Activated T-helper 17 cell treated with anti-CD3 and anti-CD28 coated beads, Interleukin-2, amount 50 U/mL, for 72 hours (primary cell): Measurements from ENCODE around the gene LTBP3. TPM values are rescaled to one million over a fixed set of nuclear protein-coding genes. Genes with fewer than 3 reads are reported as not detected.

Experiments used
- ATAC-seq: fragments of 150-1000 bp; cut with Tn5 transposase; replicated peaks from 2 replicates; pipeline ENCODE4 v1.10.0; 2021; ENCODE audit warnings: mild to moderate bottlenecking, moderate library complexity
- H3K27ac Mint-ChIP-seq: one replicate; pipeline ENCODE4 v1.8.0; 2022; ENCODE audit warnings: mixed read lengths
- H3K27me3 Mint-ChIP-seq: one replicate; pipeline ENCODE4 v1.8.0; 2022; ENCODE audit warnings: mixed read lengths
- H3K36me3 Mint-ChIP-seq: one replicate; pipeline ENCODE4 v1.8.0; 2022; ENCODE audit warnings: low read depth, mild to moderate bottlenecking, mixed read lengths
- H3K4me1 Mint-ChIP-seq: one replicate; pipeline ENCODE4 v1.8.0; 2022; ENCODE audit warnings: mixed read lengths
- H3K4me3 Mint-ChIP-seq: one replicate; pipeline ENCODE4 v1.8.0; 2022; ENCODE audit warnings: mild to moderate bottlenecking, mixed read lengths
- H3K9me3 Mint-ChIP-seq: one replicate; pipeline ENCODE4 v1.8.0; 2022; ENCODE audit warnings: mixed read lengths
- total RNA-seq, 2 donors: library from RNA; stranded (reverse); gene quantifications; one replicate each; pipeline ENCODE4 v1.2.3, GENCODE V29; 2022

The LTBP3 gene
- total RNA-seq, 2 donors from 2014 or later = 54.3 to 124 TPM

- no peak for ATAC-seq
- no peaks in the 10 kb centered on the region for H3K9me3 Mint-ChIP-seq
- peaks cover 76% of the 10 kb centered on the region for H3K36me3 Mint-ChIP-seq
- peaks cover 26% of the 10 kb centered on the region for H3K4me1 Mint-ChIP-seq
- no peak overlapping the region for H3K27ac Mint-ChIP-seq
- H3K4me3 Mint-ChIP-seq = no peak overlapping the region
- no peaks in the 10 kb centered on the region for H3K27me3 Mint-ChIP-seq
Measured at GRCh38 chr11:65590240-65590738, 32.1 kb upstream of the LTBP3 start.

- peaks cover 21% of the 10 kb centered on the region for H3K4me1 Mint-ChIP-seq
- H3K4me3 Mint-ChIP-seq = peak overlapping the region; percentile 86
- H3K9me3 Mint-ChIP-seq = no peaks in the 10 kb centered on the region
- H3K36me3 Mint-ChIP-seq = peaks cover 76% of the 10 kb centered on the region
- H3K27ac Mint-ChIP-seq = no peak overlapping the region
- no peak for ATAC-seq
- H3K27me3 Mint-ChIP-seq = no peaks in the 10 kb centered on the region
Measured at GRCh38 chr11:65589444-65590239, 31.5 kb upstream of the LTBP3 start.

GRCh38 chr11:65588199-65589054, 30.3 kb upstream of the LTBP3 start:
- peak; percentile 91 for ATAC-seq
- Mint-ChIP-seq H3K27ac (peak overlapping the region; percentile 94), H3K9me3 (no peaks in the 10 kb centered on the region), H3K27me3 (no peaks in the 10 kb centered on the region), H3K4me1 (peaks cover 21% of the 10 kb centered on the region), H3K4me3 (peak overlapping the region; percentile 86), H3K36me3 (peaks cover 80% of the 10 kb centered on the region)

GRCh38 chr11:65586676-65587075, 28.5 kb upstream of the LTBP3 start:
- H3K36me3 Mint-ChIP-seq = peaks cover 90% of the 10 kb centered on the region

GRCh38 chr11:65586247-65586630, 28.1 kb upstream of the LTBP3 start:
- Mint-ChIP-seq H3K27ac (peak overlapping the region; percentile 36), H3K4me3 (peak overlapping the region; percentile 86)

More at GRCh38 chr11:65586676-65587075, 28.5 kb upstream of the LTBP3 start:
- H3K27ac Mint-ChIP-seq = peak overlapping the region; percentile 36
- no peaks in the 10 kb centered on the region for H3K27me3 Mint-ChIP-seq
- no peaks in the 10 kb centered on the region for H3K9me3 Mint-ChIP-seq
- no peak for ATAC-seq
- H3K4me3 Mint-ChIP-seq = peak overlapping the region; percentile 86
- peaks cover 21% of the 10 kb centered on the region for H3K4me1 Mint-ChIP-seq

GRCh38 chr11:65585396-65586246, 27.5 kb upstream of the LTBP3 start:
- peak overlapping the region; percentile 36 for H3K27ac Mint-ChIP-seq
- H3K27me3 Mint-ChIP-seq = no peaks in the 10 kb centered on the region
- H3K36me3 Mint-ChIP-seq = peaks cover 91% of the 10 kb centered on the region
- H3K9me3 Mint-ChIP-seq = no peaks in the 10 kb centered on the region
- peaks cover 21% of the 10 kb centered on the region for H3K4me1 Mint-ChIP-seq
- peak overlapping the region; percentile 86 for H3K4me3 Mint-ChIP-seq
- no peak for ATAC-seq

More at GRCh38 chr11:65586247-65586630, 28.1 kb upstream of the LTBP3 start:
- no peak for ATAC-seq
- H3K36me3 Mint-ChIP-seq = peaks cover 90% of the 10 kb centered on the region
- H3K27me3 Mint-ChIP-seq = no peaks in the 10 kb centered on the region
- H3K4me1 Mint-ChIP-seq = peaks cover 21% of the 10 kb centered on the region
- H3K9me3 Mint-ChIP-seq = no peaks in the 10 kb centered on the region

- no peaks in the 10 kb centered on the region for H3K9me3 Mint-ChIP-seq
- H3K4me1 Mint-ChIP-seq = peaks cover 21% of the 10 kb centered on the region
- peaks cover 91% of the 10 kb centered on the region for H3K36me3 Mint-ChIP-seq
- H3K4me3 Mint-ChIP-seq = no peak overlapping the region
- ATAC-seq = no peak
- H3K27me3 Mint-ChIP-seq = no peaks in the 10 kb centered on the region
- H3K27ac Mint-ChIP-seq = no peak overlapping the region
Measured at GRCh38 chr11:65584723-65585171, 26.6 kb upstream of the LTBP3 start.

GRCh38 chr11:65584106-65584505, 25.9 kb upstream of the LTBP3 start:
- H3K27ac Mint-ChIP-seq = peak overlapping the region; percentile 65
- no peaks in the 10 kb centered on the region for H3K27me3 Mint-ChIP-seq
- H3K4me1 Mint-ChIP-seq = peaks cover 21% of the 10 kb centered on the region
- peaks cover 93% of the 10 kb centered on the region for H3K36me3 Mint-ChIP-seq
- H3K9me3 Mint-ChIP-seq = no peaks in the 10 kb centered on the region
- ATAC-seq = no peak
- no peak overlapping the region for H3K4me3 Mint-ChIP-seq

GRCh38 chr11:65583589-65583988, 25.4 kb upstream of the LTBP3 start:
- H3K4me1 Mint-ChIP-seq = peaks cover 22% of the 10 kb centered on the region
- no peaks in the 10 kb centered on the region for H3K9me3 Mint-ChIP-seq
- H3K36me3 Mint-ChIP-seq = peaks cover 93% of the 10 kb centered on the region
- peak overlapping the region; percentile 82 for H3K27ac Mint-ChIP-seq
- no peak overlapping the region for H3K4me3 Mint-ChIP-seq
- H3K27me3 Mint-ChIP-seq = no peaks in the 10 kb centered on the region
- ATAC-seq = no peak

GRCh38 chr11:65581928-65582327, 23.8 kb upstream of the LTBP3 start:
- H3K27ac Mint-ChIP-seq = peak overlapping the region; percentile 82
- no peak overlapping the region for H3K4me3 Mint-ChIP-seq
- H3K9me3 Mint-ChIP-seq = no peaks in the 10 kb centered on the region
- no peaks in the 10 kb centered on the region for H3K27me3 Mint-ChIP-seq
- H3K36me3 Mint-ChIP-seq = peaks cover 93% of the 10 kb centered on the region
- ATAC-seq = no peak
- peaks cover 17% of the 10 kb centered on the region for H3K4me1 Mint-ChIP-seq

- H3K36me3 Mint-ChIP-seq = peaks cover 89% of the 10 kb centered on the region
- no peak overlapping the region for H3K4me3 Mint-ChIP-seq
- peaks cover 9% of the 10 kb centered on the region for H3K4me1 Mint-ChIP-seq
- no peaks in the 10 kb centered on the region for H3K27me3 Mint-ChIP-seq
- no peak for ATAC-seq
- no peak overlapping the region for H3K27ac Mint-ChIP-seq
- H3K9me3 Mint-ChIP-seq = no peaks in the 10 kb centered on the region
Measured at GRCh38 chr11:65580756-65581155, 22.6 kb upstream of the LTBP3 start.

- ATAC-seq = no peak
- Mint-ChIP-seq H3K4me3 (no peak overlapping the region), H3K27me3 (no peaks in the 10 kb centered on the region), H3K9me3 (no peaks in the 10 kb centered on the region), H3K27ac (no peak overlapping the region), H3K4me1 (peaks cover 13% of the 10 kb centered on the region), H3K36me3 (peaks cover 90% of the 10 kb centered on the region)
Measured at GRCh38 chr11:65580031-65580692, 22.0 kb upstream of the LTBP3 start.

GRCh38 chr11:65579291-65579690, 21.1 kb upstream of the LTBP3 start:
- H3K27me3 Mint-ChIP-seq = no peaks in the 10 kb centered on the region
- peaks cover 16% of the 10 kb centered on the region for H3K4me1 Mint-ChIP-seq
- peaks cover 95% of the 10 kb centered on the region for H3K36me3 Mint-ChIP-seq
- ATAC-seq = no peak
- H3K27ac Mint-ChIP-seq = no peak overlapping the region
- peak overlapping the region; percentile 94 for H3K4me3 Mint-ChIP-seq
- no peaks in the 10 kb centered on the region for H3K9me3 Mint-ChIP-seq
